GM12874 (cell line): ENCODE results near the gene EIF4E3.

ENCODE experiments used
- TF ChIP-seq, protein P1 (sequence below): IDR thresholded peaks from 2 replicates; pipeline ENCODE4 v1.5.1; 2011; ENCODE audit warnings: low read depth, mild to moderate bottlenecking, control low read depth, low read length, moderate library complexity; ENCODE audit not compliant: insufficient read depth

The EIF4E3 gene

DNA sequence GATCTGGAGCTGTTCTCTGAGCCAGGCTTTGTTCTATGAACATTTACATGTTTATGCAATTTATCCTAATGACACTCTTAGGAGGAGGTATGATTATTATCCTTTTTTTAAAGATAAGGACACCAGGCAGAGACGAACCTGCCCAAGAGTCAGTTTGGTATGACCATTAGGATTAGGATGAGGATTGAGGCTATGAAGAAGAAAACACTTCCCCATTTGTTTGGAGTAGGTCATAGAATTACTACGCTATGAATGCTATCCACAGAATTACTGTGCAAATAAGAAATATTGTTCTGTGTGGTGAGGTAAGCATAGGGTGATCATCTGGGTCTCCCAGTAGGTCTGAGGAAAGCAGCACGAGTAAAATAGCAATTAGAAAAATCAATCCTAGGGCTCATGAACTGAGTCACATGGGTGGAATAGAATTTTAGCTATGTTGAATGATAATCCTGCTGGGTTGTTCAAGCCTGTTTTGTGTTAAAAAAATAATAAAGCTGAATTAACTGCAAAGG is 23.9 kb downstream of the EIF4E3 start:
- TF ChIP-seq, protein P1, sequence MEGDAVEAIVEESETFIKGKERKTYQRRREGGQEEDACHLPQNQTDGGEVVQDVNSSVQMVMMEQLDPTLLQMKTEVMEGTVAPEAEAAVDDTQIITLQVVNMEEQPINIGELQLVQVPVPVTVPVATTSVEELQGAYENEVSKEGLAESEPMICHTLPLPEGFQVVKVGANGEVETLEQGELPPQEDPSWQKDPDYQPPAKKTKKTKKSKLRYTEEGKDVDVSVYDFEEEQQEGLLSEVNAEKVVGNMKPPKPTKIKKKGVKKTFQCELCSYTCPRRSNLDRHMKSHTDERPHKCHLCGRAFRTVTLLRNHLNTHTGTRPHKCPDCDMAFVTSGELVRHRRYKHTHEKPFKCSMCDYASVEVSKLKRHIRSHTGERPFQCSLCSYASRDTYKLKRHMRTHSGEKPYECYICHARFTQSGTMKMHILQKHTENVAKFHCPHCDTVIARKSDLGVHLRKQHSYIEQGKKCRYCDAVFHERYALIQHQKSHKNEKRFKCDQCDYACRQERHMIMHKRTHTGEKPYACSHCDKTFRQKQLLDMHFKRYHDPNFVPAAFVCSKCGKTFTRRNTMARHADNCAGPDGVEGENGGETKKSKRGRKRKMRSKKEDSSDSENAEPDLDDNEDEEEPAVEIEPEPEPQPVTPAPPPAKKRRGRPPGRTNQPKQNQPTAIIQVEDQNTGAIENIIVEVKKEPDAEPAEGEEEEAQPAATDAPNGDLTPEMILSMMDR, result no peak

DNA sequence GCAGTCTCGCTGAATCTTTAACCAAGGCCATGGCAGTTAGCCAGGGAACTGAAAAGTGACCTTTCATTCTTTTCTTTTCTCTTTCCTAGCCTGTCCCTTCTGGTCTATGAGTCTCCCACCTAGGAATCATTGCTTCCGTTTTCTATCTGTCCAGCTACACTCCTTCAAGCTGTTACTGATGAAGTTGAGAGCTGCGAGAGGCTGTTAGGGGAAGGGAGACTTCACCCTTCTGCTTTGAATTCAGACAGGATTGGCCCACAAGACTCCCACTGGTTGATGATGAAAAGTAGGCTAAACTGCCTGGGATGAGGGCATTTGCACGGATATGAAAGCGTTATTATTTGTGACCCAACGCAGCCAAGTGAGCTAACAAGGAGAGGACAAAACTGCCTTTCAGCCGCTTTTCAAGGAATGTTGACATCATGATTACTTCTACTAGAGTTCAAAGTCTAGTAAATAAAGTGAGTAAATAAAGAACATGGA is 30.2 kb downstream of the EIF4E3 start:
- TF ChIP-seq, protein P1, result no peak

DNA sequence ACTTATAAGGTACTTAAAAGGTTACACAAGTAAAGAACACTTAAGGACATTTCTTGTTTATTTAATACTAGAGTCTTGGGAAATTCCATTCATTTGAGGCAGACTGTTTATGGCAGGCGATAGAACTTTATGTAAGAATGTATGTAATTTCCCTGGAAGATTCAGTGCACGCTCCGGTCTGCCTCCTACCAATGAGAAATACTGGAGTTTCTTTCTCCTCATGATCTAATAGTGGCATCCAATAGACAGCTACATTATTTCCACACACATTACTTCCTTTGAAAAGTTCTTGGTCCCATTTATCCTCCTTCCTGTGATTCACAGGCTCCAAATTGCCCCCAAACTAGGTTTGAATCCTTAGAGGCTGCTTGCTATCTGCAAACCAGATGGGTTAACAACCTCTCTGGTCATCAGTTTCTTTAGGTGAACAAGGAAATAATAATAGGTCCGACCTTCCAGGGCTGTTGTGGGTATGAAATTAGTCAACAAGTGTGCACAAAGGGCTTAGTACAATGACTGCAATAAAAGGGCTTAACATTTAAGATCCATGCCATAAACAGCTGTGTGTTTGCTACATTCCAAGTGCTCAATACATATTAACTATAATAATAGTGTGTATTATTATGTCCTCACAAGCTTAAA is 30.7 kb downstream of the EIF4E3 start:
- TF ChIP-seq, protein P1, result no peak

DNA sequence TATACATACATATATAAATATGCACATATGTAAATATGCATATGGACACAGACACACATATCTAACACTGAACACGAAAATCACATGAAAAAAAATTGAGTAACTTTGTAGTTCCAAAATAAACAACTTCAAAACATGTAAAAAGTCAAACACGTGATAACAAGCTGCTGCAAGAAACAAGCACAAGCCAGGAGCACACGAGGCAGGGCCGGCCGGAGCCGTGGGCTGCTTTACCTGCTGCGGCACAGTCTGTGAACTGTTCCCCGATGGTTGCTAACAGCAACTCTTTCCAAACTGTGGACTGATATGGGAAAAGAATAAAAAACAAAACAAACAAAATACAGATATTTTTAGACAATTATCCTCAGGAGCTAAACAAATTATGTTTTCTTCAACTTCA is 31.6 kb downstream of the EIF4E3 start:
- TF ChIP-seq, protein P1, result no peak

DNA sequence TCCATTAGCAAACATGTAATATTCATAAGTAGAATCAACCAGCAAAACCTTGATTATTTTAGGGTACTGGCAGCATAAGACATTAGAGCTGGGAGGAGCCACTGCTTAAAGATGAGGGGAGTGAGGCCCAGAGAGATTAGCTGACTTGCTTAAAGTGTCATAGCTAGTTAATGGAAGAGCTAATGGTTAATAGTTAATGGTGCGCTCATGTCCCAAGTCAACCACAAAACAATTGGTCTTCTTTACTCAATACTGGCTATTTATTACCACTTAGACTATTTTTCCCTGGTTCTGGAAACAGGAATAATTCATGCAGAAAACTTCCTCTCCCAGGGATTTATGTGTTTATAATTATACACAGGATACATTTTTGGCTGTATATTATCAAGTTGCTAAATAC is 33.1 kb downstream of the EIF4E3 start:
- TF ChIP-seq, protein P1, result no peak

DNA sequence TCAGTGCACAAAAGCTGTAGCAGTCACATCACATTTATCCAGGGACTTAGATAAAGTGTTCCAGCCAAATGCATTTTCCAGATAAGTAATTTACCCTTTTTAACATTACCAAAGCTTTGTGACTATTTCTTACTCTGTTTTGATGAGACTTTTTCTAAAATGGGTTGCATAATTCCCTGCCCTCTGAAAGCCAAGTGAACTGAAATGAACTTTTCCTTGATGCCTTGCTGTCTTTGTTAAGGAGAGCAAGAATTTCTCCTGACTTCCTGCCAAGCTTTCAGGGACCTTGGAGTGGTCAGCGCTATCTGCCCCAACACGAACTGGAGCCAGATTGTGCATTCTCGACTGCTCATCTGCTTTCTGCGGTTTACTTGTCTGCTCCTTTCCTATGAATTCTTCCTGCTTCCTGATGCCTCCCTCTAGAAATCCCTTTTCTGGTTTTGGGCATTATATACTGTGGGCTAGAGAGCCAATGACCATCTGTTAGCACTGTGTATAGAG is 34.8 kb downstream of the EIF4E3 start:
- TF ChIP-seq, protein P1, result no peak

DNA sequence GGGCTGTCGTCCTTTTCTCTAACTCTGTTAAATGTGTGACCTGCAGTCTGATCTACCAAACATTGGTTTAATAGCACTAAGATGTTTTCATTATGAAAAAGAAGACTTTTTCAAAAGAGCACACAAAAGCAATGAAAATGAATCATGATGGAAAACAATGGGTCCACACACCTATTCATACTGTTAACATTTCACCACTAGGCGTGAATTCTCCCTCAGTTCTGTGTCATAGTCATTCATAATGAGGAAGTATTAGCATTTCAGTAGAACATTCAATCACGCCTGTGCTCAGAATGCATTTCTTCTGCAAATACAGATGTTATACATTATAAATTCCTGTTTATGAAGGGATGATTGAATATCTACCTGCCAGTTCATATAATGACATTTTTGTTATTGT is 35.9 kb downstream of the EIF4E3 start:
- TF ChIP-seq, protein P1, result no peak
